H1 (cell line): Measurements from ENCODE around the gene FRK. TPM values are rescaled to one million over a fixed set of nuclear protein-coding genes. Genes with fewer than 3 reads are reported as not detected.

Source experiments
- CTCF ChIA-PET: fragments of 300-600 bp; sonication (Branson Sonifier 250); formaldehyde crosslinking; loops from one replicate; lab custom pipeline; 2021; ENCODE audit not compliant: partially characterized antibody; lab: Charles Lee
- POLR2A ChIA-PET: fragments of 300-600 bp; sonication (Branson Sonifier 250); formaldehyde crosslinking; loops from one replicate; lab custom pipeline; 2021; ENCODE audit warnings: inconsistent platforms; ENCODE audit not compliant: partially characterized antibody; lab: Charles Lee
- DNase-seq, 2 experiments: peaks; one replicate each; pipeline versions ENCODE4 v3.0.0 to v3.0.0-alpha.2; 2010 to 2022; ENCODE audit warnings: low spot score in 2 of 2, low read depth in 1 of 2, mixed read lengths in 1 of 2
- FAIRE-seq: peaks from 2 replicates; lab custom pipeline; 2011; peaks lifted over from hg19 to GRCh38; lab: Jason Lieb, UNC
- H2AFZ ChIP-seq: 2 replicates; pipeline ENCODE4 v1.8.1; 2012; ENCODE audit warnings: low read length, inconsistent platforms
- H2AK5ac ChIP-seq: 2 replicates; pipeline ENCODE4 v1.6.1; 2013; ENCODE audit warnings: low read depth, low read length
- H2BK120ac ChIP-seq: replicated peaks from 2 replicates; pipeline ENCODE3; 2013; ENCODE audit warnings: low read depth, low read length, inconsistent platforms
- H2BK12ac ChIP-seq: 2 replicates; pipeline ENCODE4 v1.6.1; 2013; ENCODE audit warnings: low read depth, low read length
- H2BK15ac ChIP-seq: 2 replicates; pipeline ENCODE4 v1.6.1; 2013; ENCODE audit warnings: low read length
- H2BK20ac ChIP-seq: 2 replicates; pipeline ENCODE4 v1.6.1; 2013; ENCODE audit warnings: low read length
- H2BK5ac ChIP-seq: 2 replicates; pipeline ENCODE4 v1.6.1; 2013; ENCODE audit warnings: low read depth, low read length
- H3K14ac ChIP-seq: 2 replicates; pipeline ENCODE4 v1.6.1; 2013; ENCODE audit warnings: inconsistent platforms; ENCODE audit not compliant: insufficient read length
- H3K18ac ChIP-seq: 2 replicates; pipeline ENCODE4 v1.6.1; 2013; ENCODE audit warnings: low read length; ENCODE audit errors: extremely low read depth
- H3K23ac ChIP-seq: 2 replicates; pipeline ENCODE4 v1.6.1; 2013; ENCODE audit warnings: inconsistent platforms; ENCODE audit not compliant: insufficient read length
- H3K23me2 ChIP-seq: 2 replicates; pipeline ENCODE4 v1.6.1; 2013; ENCODE audit warnings: low read depth, low read length
- H3K27ac ChIP-seq: 2 replicates; pipeline ENCODE4 v1.6.1; 2011; ENCODE audit warnings: low read depth, low read length, inconsistent platforms
- H3K27me3 ChIP-seq, 4 experiments: replicated peaks in 1 of 4; 1 replicate in 1 of 4; 2 replicates in 3 of 4; pipeline versions ENCODE4 v1.6.1 to v1.8.1; 2011 to 2013; ENCODE audit warnings: low read length in 3 of 4, mild to moderate bottlenecking in 3 of 4, inconsistent platforms in 2 of 4, mixed read lengths in 2 of 4, moderate library complexity in 1 of 4; ENCODE audit not compliant: control insufficient read depth in 3 of 4, insufficient read depth in 3 of 4; ENCODE audit errors: extremely low read depth in 1 of 4
- H3K36me3 ChIP-seq, 4 experiments: 2 replicates each; pipeline versions ENCODE4 v1.6.1 to v1.8.1; 2011 to 2013; ENCODE audit warnings: mild to moderate bottlenecking in 4 of 4, low read length in 3 of 4, moderate library complexity in 2 of 4, control low read depth in 1 of 4, inconsistent platforms in 1 of 4; ENCODE audit not compliant: insufficient read depth in 4 of 4, control insufficient read depth in 2 of 4
- H3K4ac ChIP-seq: replicated peaks from 2 replicates; pipeline ENCODE3; 2013; ENCODE audit warnings: low read length, low read depth, mixed read lengths, inconsistent platforms; ENCODE audit not compliant: insufficient read length
- H3K4me1 ChIP-seq, 4 experiments: replicated peaks in 1 of 4; 1 replicate in 1 of 4; 2 replicates in 3 of 4; pipeline versions ENCODE4 v1.6.1 to v1.8.1; 2011 to 2013; ENCODE audit warnings: low read length in 3 of 4, inconsistent platforms in 2 of 4, mixed read lengths in 1 of 4; ENCODE audit not compliant: insufficient read depth in 4 of 4, control insufficient read depth in 3 of 4
- H3K4me2 ChIP-seq, 2 experiments: 2 replicates each; pipeline versions ENCODE4 v1.6.1 to v1.8.1; 2011 to 2013; ENCODE audit warnings: low read depth in 2 of 2, low read length in 2 of 2, control low read depth in 1 of 2, inconsistent platforms in 1 of 2, mild to moderate bottlenecking in 1 of 2; ENCODE audit not compliant: insufficient read depth in 1 of 2
- H3K4me3 ChIP-seq, 4 experiments: fragments of 200-600, 300-600 bp in 1 of 4; sonication (generic), shearing (Covaris generic), sonication (Bioruptor Twin) in 1 of 4; 2 replicates each; pipeline versions ENCODE4 v1.5.1 to v1.8.1; 2011 to 2016; ENCODE audit warnings: low read length in 4 of 4, low read depth in 3 of 4, control low read depth in 2 of 4, inconsistent platforms in 2 of 4, mild to moderate bottlenecking in 2 of 4, mixed read lengths in 1 of 4, moderate library complexity in 1 of 4; ENCODE audit not compliant: insufficient read depth in 2 of 4; ENCODE audit errors: extremely low read depth in 1 of 4
- H3K56ac ChIP-seq: replicated peaks from 2 replicates; pipeline ENCODE3; 2013; ENCODE audit warnings: low read depth, mild to moderate bottlenecking, mixed read lengths, low read length, inconsistent platforms; ENCODE audit not compliant: insufficient read length
- H3K79me1 ChIP-seq: 2 replicates; pipeline ENCODE4 v1.6.1; 2013; ENCODE audit warnings: low read depth, low read length, control low read depth
- H3K79me2 ChIP-seq, 2 experiments: 2 replicates each; pipeline versions ENCODE4 v1.6.1 to v1.8.1; 2012 to 2013; ENCODE audit warnings: low read length in 2 of 2, mild to moderate bottlenecking in 2 of 2, inconsistent platforms in 1 of 2; ENCODE audit not compliant: insufficient read depth in 2 of 2, control insufficient read depth in 1 of 2
- H3K9ac ChIP-seq, 4 experiments: replicated peaks in 1 of 4; 1 replicate in 1 of 4; 2 replicates in 3 of 4; pipeline versions ENCODE4 v1.6.1 to v1.8.1; 2011 to 2013; ENCODE audit warnings: low read depth in 3 of 4, low read length in 3 of 4, control low read depth in 2 of 4, mild to moderate bottlenecking in 2 of 4, moderate library complexity in 2 of 4, inconsistent platforms in 1 of 4; ENCODE audit errors: extremely low read depth in 1 of 4
- H3K9me3 ChIP-seq, 2 experiments: 2 replicates each; pipeline versions ENCODE4 v1.6.1 to v1.8.1; 2012 to 2013; ENCODE audit warnings: mild to moderate bottlenecking in 2 of 2, moderate library complexity in 2 of 2, control low read depth in 1 of 2, inconsistent platforms in 1 of 2, low read depth in 1 of 2, low read length in 1 of 2, mixed read lengths in 1 of 2; ENCODE audit not compliant: insufficient read depth in 2 of 2
- H4K20me1 ChIP-seq, 2 experiments: replicated peaks in 1 of 2; 2 replicates each; pipeline versions ENCODE3 to v1.8.1; 2011 to 2013; ENCODE audit warnings: inconsistent platforms in 2 of 2, low read length in 2 of 2, mild to moderate bottlenecking in 1 of 2; ENCODE audit not compliant: insufficient read depth in 2 of 2, control insufficient read depth in 1 of 2
- H4K5ac ChIP-seq: 2 replicates; pipeline ENCODE4 v1.6.1; 2013; ENCODE audit warnings: low read length, low read depth, mixed read lengths, inconsistent platforms; ENCODE audit not compliant: insufficient read length
- H4K8ac ChIP-seq: 2 replicates; pipeline ENCODE4 v1.8.0; 2013; ENCODE audit warnings: mild to moderate bottlenecking, moderate library complexity, low read length, inconsistent platforms; ENCODE audit not compliant: insufficient read depth; ENCODE audit errors: extremely low read depth
- H4K91ac ChIP-seq: replicated peaks from 2 replicates; pipeline ENCODE3; 2013; ENCODE audit warnings: low read length, mixed read lengths, inconsistent platforms; ENCODE audit not compliant: insufficient read length
- MAFK ChIP-seq: IDR thresholded peaks from 2 replicates; pipeline ENCODE4 v1.6.1; 2012; ENCODE audit warnings: low read depth, mild to moderate bottlenecking, improper control_type of control experiment, low read length
- WGBS, 2 experiments: shearing (Covaris generic) in 1 of 2; methylation state at CpG; one replicate each; pipeline versions ENCODE4 v1.1.6 to v1.1.7; 2013 to 2015; ENCODE audit warnings: low lambda C conversion rate in 2 of 2, mixed read lengths in 2 of 2, inconsistent platforms in 1 of 2, low coverage in 1 of 2, missing lambda C conversion rate in 1 of 2; ENCODE audit not compliant: insufficient replicate concordance in 2 of 2, insufficient coverage in 1 of 2, insufficient read length in 1 of 2; ENCODE audit errors: extremely low coverage in 1 of 2, missing lambda C conversion rate in 1 of 2; 5-methylcytosine and 5-hydroxymethylcytosine counted together
- polyA plus RNA-seq, 7 experiments: library from polyadenylated mRNA; depleted of rRNA in 3 of 7; stranded (reverse) in 5 of 7; unstranded in 2 of 7; fragments of >200 nt in 5 of 7; fragments of 200-250 nt in 2 of 7; gene quantifications; 1 replicate in 5 of 7; 2 replicates in 1 of 7; 4 replicates in 1 of 7; pipeline versions ENCODE4 v1.2.1 to v1.2.3, GENCODE V29; 2011 to 2013; ENCODE audit warnings: missing spikeins in 2 of 7, mixed read lengths in 2 of 7
- total RNA-seq: library from RNA; stranded (reverse); fragmentation: NEBNext Ultra II Directional; extraction: Animal tissue kit (Norgen Biotek cat#: 25700); gene quantifications from 2 replicates; pipeline ENCODE4 v1.2.1, GENCODE V29; 2021

FRK gene
- total and polyA plus RNA-seq, 2 of the 8 experiments (the other 6 are each of a cell fraction or from before 2014, with no cell fraction given) = 0.11 to 0.24 TPM

DNA sequence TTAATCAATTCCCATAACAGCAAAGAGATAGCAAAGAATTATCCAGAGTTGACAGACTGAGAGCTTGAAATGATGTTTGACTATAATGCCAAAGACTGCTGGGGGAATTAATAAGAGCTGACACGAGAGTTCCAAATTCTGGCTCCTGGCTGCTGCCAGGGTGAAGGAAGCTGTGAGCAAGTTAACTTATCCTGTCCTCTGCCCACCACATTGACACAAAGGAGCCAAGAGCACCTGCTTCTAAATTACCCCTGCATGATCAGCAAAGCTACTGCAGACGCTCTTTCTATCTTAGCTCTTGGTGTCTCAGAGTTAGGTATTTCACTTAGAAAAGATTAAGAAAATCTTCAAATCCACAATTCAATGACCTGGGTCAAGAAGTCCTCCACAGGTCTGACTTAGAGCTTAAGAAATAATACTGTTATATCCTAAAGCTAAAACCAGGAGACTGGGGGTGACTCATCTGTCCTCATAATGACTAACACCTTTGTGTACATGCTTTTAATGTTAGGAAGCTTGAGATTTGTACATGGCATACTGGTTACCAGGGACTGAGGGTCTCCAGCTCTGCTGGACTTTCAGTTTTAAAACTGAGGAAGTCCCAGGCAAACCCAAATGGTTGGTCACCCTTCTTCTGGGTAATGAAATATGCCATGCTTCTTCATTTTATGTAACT lies 13.2 kb upstream of the FRK start:
- WGBS, 2 experiments = 85% methylated on average over 2 of the region's 2 CpGs; no CpG with 5 or more reads in 1 of the 2 experiments
- H3K4me2 ChIP-seq = no peak overlapping the region

More for the DNA sequence above, 13.2 kb upstream of the FRK start:
- no peak for TF ChIP-seq MAFK
- H3K23ac ChIP-seq = no peak overlapping the region
- no peak overlapping the region for H3K56ac ChIP-seq
- peaks cover 0 to 1% (median 0%) of the 10 kb centered on the region in 4 experiments; a peak in 1 of 7 replicates for H3K27me3 ChIP-seq
- H3K4ac ChIP-seq = no peak overlapping the region
- H3K4me3 ChIP-seq = no peak overlapping the region
- no peaks in the 10 kb centered on the region for H3K79me2 ChIP-seq
- no peak overlapping the region for H2BK120ac ChIP-seq
- no peak overlapping the region for H4K5ac ChIP-seq
- H3K9me3 ChIP-seq = no peaks in the 10 kb centered on the region
- H3K9ac ChIP-seq = no peak overlapping the region
- H2BK15ac ChIP-seq = no peak overlapping the region
- no peak overlapping the region for H2BK20ac ChIP-seq
- no peaks in the 10 kb centered on the region for H3K23me2 ChIP-seq
- H3K27ac ChIP-seq = no peak overlapping the region
- no peaks in the 10 kb centered on the region for H3K79me1 ChIP-seq
- DNase-seq = no peak
- H4K20me1 ChIP-seq = no peaks in the 10 kb centered on the region
- H2BK12ac ChIP-seq = no peak overlapping the region
- no peak overlapping the region for H4K91ac ChIP-seq
- no peak overlapping the region for H4K8ac ChIP-seq
- H2AK5ac ChIP-seq = no peak overlapping the region
- FAIRE-seq = no peak
- ChIA-PET POLR2A (interaction anchor here (1.1 kb wide), 2 partner anchors 27 to 33 kb away, joined by 3 read pairs; partner anchors contain the start of gene NT5DC1), CTCF (interaction anchor here (0.9 to 1.8 kb wide), 3 partner anchors 8 to 62 kb away, joined by 3 to 11 read pairs (median 4); partner anchors contain the start of gene FRK)
- no peaks in the 10 kb centered on the region for H3K36me3 ChIP-seq
- no peak overlapping the region for H2BK5ac ChIP-seq
- H3K4me1 ChIP-seq = no peaks in the 10 kb centered on the region
- no peak overlapping the region for H2AFZ ChIP-seq
- no peak overlapping the region for H3K18ac ChIP-seq
- no peak overlapping the region for H3K14ac ChIP-seq
